Activated CD4-positive, alpha-beta memory T cell treated with anti-CD3 and anti-CD28 coated beads, Interleukin-2, amount 10 ng/mL, durations not matched to agents 7 days and 5 days (primary cell): ENCODE data around the gene VDAC2. TPM values are rescaled to one million over a fixed set of nuclear protein-coding genes. Genes with fewer than 3 reads are reported as not detected.

ENCODE experiments used
- CTCF ChIA-PET: fragments of 350-600 bp; sonication (Branson Sonifier 250); formaldehyde crosslinking; loops from one replicate; lab custom pipeline; 2021; ENCODE audit warnings: antibody characterized with exemption, inconsistent platforms; lab: Charles Lee
- POLR2A ChIA-PET: fragments of 350-600 bp; sonication (Branson Sonifier 250); formaldehyde crosslinking; loops from one replicate; lab custom pipeline; 2021; ENCODE audit warnings: antibody characterized with exemption; lab: Charles Lee
- DNase-seq: peaks from one replicate; pipeline ENCODE4 v3.0.0-alpha.2; 2020
- H3K27ac Mint-ChIP-seq: one replicate; pipeline ENCODE4 v1.8.0; 2021; ENCODE audit warnings: mild to moderate bottlenecking, mixed read lengths
- H3K27me3 Mint-ChIP-seq: one replicate; pipeline ENCODE4 v1.8.0; 2021; ENCODE audit warnings: mixed read lengths
- H3K36me3 Mint-ChIP-seq: one replicate; pipeline ENCODE4 v1.8.0; 2021; ENCODE audit warnings: low read depth, mixed read lengths
- H3K4me1 Mint-ChIP-seq: one replicate; pipeline ENCODE4 v1.8.0; 2021; ENCODE audit warnings: mixed read lengths
- H3K4me3 Mint-ChIP-seq: one replicate; pipeline ENCODE4 v1.8.0; 2021; ENCODE audit warnings: mild to moderate bottlenecking, mixed read lengths
- H3K9me3 Mint-ChIP-seq: one replicate; pipeline ENCODE4 v1.8.0; 2021; ENCODE audit warnings: mixed read lengths
- total RNA-seq, 2 experiments: library from RNA; stranded (reverse); gene quantifications; one replicate each; pipeline ENCODE4 v1.2.3, GENCODE V29; 2021

VDAC2 gene
- total RNA-seq, 2 experiments from 2014 or later, result 128 to 133 TPM

- ChIA-PET POLR2A (interaction anchor here (0.6 kb wide), 1 partner anchor 11 kb away, joined by 4 read pairs; no protein-coding TSS in a partner anchor), CTCF (no interaction called here)
- no peak for DNase-seq
- Mint-ChIP-seq H3K27me3 (no peaks in the 10 kb centered on the region), H3K4me1 (no peaks in the 10 kb centered on the region), H3K27ac (no peak overlapping the region), H3K36me3 (no peaks in the 10 kb centered on the region), H3K9me3 (no peaks in the 10 kb centered on the region), H3K4me3 (no peak overlapping the region)
Measured at GRCh38 chr10:75266945-75267344, 56.3 kb downstream of the VDAC2 start.

DNA sequence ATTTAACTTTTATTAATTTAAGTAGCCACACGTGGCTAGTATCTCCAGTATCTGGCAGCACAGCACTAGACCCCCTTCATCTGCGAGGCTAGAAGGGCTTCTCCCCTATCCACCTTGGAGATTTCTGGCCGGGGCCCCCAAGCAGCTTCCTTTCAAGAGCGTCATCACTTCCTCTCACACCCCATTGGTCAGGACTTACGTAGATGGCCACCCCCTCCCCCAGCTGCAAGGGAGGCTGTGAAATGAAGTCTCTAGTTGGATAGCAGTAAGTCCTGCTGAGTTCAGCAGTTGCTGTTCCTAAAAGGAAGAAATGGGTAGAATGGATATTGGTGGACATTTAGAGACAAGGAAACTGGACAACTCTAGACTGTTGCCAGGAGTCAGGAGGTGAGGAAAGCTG, 59.0 kb downstream of the VDAC2 start:
- H3K4me1 Mint-ChIP-seq, result no peaks in the 10 kb centered on the region
- ChIA-PET CTCF (interaction anchor here (0.6 to 0.8 kb wide), 2 partner anchors 34 kb away, joined by 3 read pairs; partner anchors contain the start of gene COMTD1), POLR2A (no interaction called here)
- H3K4me3 Mint-ChIP-seq, result no peak overlapping the region
- H3K27me3 Mint-ChIP-seq, result no peaks in the 10 kb centered on the region
- no peaks in the 10 kb centered on the region for H3K9me3 Mint-ChIP-seq
- H3K27ac Mint-ChIP-seq, result no peak overlapping the region
- DNase-seq, result no peak
- no peaks in the 10 kb centered on the region for H3K36me3 Mint-ChIP-seq

DNA sequence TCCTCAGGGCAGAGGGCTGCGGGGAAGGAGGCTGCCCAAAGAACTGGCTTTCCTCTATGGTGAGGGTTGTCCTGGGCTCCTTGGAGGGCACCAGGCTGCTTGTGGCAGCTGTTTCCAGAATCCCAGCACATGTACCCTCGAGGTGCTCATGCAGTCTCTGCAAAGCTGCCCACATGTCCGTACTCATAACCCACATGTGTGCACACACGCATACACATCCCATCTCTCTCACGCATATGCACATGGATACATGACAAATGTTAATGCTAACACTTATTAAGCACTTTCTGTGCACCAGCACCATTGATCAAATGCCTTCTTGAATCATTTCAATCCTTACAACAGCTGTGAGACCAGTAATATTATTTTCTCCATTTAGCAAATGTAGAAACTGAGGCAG, 61.5 kb downstream of the VDAC2 start:
- DNase-seq, result no peak
- no peaks in the 10 kb centered on the region for H3K4me1 Mint-ChIP-seq
- H3K36me3 Mint-ChIP-seq, result no peaks in the 10 kb centered on the region
- H3K9me3 Mint-ChIP-seq, result no peaks in the 10 kb centered on the region
- POLR2A ChIA-PET, result no interaction called here
- CTCF ChIA-PET, result no interaction called here
- H3K27ac Mint-ChIP-seq, result no peak overlapping the region
- H3K4me3 Mint-ChIP-seq, result no peak overlapping the region
- H3K27me3 Mint-ChIP-seq, result peaks cover 3% of the 10 kb centered on the region

- no peaks in the 10 kb centered on the region for H3K36me3 Mint-ChIP-seq
- POLR2A ChIA-PET, result no interaction called here
- no peak for DNase-seq
- H3K4me3 Mint-ChIP-seq, result no peak overlapping the region
- H3K27me3 Mint-ChIP-seq, result peaks cover 3% of the 10 kb centered on the region
- no peaks in the 10 kb centered on the region for H3K4me1 Mint-ChIP-seq
- CTCF ChIA-PET, result no interaction called here
- H3K9me3 Mint-ChIP-seq, result no peaks in the 10 kb centered on the region
- H3K27ac Mint-ChIP-seq, result no peak overlapping the region
Measured at GRCh38 chr10:75272896-75273295, 62.3 kb downstream of the VDAC2 start.

DNA sequence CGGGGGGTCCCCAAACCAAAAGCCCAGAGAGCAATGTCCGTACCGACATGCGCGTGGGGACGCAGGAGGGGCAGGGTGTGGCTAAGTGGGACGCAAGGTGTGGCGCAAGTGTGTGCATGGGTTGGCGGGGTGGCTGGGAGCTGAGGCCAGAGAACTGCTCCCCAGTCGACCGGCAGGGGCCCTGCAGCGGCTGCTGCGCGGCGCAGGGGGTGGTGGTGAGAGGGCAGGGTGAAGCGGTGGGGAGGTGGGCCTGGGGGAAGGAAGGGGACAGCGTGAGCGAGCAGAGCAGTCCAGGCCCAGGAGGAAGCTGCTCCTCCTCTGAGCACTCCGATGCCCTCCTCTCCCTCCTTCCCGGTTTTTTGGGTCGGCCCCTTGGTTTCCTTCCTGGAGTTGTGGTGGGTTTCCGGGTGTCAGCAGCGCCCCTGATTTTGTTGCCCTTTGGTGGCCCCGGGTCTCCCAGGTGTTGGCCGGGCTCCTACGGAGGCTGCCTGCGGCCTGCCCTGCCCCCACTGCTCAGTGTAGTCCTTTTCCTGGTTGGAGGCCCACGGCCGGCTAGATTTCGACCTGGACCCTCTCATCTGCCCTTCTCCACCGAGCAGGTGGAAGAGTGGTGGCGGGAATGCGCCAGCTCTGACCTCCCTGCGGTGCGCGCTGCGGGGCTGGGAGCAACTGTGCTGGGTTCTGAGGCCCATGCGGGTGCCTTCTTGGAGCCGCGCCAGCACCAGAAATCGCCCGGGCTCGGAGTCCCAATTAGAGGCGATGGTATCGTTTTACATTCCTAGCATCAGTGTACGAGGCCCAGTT, 65.7 kb downstream of the VDAC2 start:
- Mint-ChIP-seq H3K27ac (no peak overlapping the region), H3K27me3 (peaks cover 9% of the 10 kb centered on the region), H3K9me3 (no peaks in the 10 kb centered on the region), H3K4me1 (no peaks in the 10 kb centered on the region), H3K36me3 (no peaks in the 10 kb centered on the region), H3K4me3 (no peak overlapping the region)
- DNase-seq, result no peak
- CTCF ChIA-PET, result no interaction called here
- POLR2A ChIA-PET, result no interaction called here

DNA sequence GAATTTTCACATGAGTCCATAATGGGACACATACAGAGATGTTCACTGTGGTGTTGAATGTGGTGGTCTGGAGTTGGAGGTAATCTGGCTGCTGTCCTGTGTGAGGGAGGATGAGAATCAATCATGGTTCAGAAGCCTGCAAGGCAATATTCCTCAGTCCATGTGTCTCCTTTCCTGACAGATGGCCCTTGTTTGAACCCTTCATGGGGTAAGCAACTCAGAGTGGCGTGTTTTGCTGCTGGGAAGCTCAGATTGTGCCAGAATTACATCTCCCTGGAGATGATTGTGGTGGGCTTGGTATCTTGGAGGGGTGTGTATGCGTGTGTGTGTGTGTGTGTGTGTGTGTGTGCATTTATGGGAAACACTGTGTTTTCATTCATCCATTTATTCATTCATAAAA, 69.6 kb downstream of the VDAC2 start:
- POLR2A ChIA-PET, result no interaction called here
- H3K27ac Mint-ChIP-seq, result no peak overlapping the region
- H3K9me3 Mint-ChIP-seq, result no peaks in the 10 kb centered on the region
- DNase-seq, result no peak
- peaks cover 20% of the 10 kb centered on the region for H3K27me3 Mint-ChIP-seq
- CTCF ChIA-PET, result no interaction called here
- no peaks in the 10 kb centered on the region for H3K36me3 Mint-ChIP-seq
- no peaks in the 10 kb centered on the region for H3K4me1 Mint-ChIP-seq
- no peak overlapping the region for H3K4me3 Mint-ChIP-seq

Other genes with a start within 250 kb of the VDAC2 start
- gene SAMD8, start 99.1 kb upstream of the VDAC2 start, total RNA-seq, result 10 to 100 TPM; 13.9 to 14.1 TPM
- 10 to 100 TPM; 34.2 to 34.8 TPM for gene COMTD1, start 25.2 kb downstream of the VDAC2 start, total RNA-seq
- gene ZNF503, start 191.0 kb downstream of the VDAC2 start, total RNA-seq, result under 1 TPM; 0.23 to 0.35 TPM
- gene LRMDA, start 220.8 kb downstream of the VDAC2 start, total RNA-seq, result not detected